DMS79 (cell line): ENCODE results near the gene CHST4.
"Not testable (repeated sequence)": the region's sequence is repeated elsewhere in the genome, so short reads cannot be mapped to it uniquely, and the experiment has no call there.

Experiments
- DNase-seq: peaks from one replicate; lab custom pipeline; 2025; lab: John Stamatoyannopoulos, UW

The CHST4 gene

GRCh38 chr16:71570144-71570543 lies 43.9 kb downstream of the CHST4 start:
- DNase-seq: no peak

- DNase-seq: no peak
Observed at GRCh38 chr16:71572497-71573116, 46.4 kb downstream of the CHST4 start.

- DNase-seq: no peak
Observed at GRCh38 chr16:71573387-71574094, 47.3 kb downstream of the CHST4 start.

GRCh38 chr16:71574702-71575101 lies 48.5 kb downstream of the CHST4 start:
- DNase-seq: no peak

- no peak for DNase-seq
Observed at GRCh38 chr16:71576971-71577370, 50.7 kb downstream of the CHST4 start, which contains the start of gene TAT. TSS of gene TAT (minus strand) at chr16:71577092. CDS start at chr16:71576415, 677 bp downstream.

GRCh38 chr16:71582553-71582848 lies 56.3 kb downstream of the CHST4 start:
- not testable (repeated sequence) for DNase-seq

GRCh38 chr16:71584543-71585317 lies 58.5 kb downstream of the CHST4 start:
- no peak for DNase-seq

- no peak for DNase-seq
Observed at GRCh38 chr16:71585318-71585703, 59.1 kb downstream of the CHST4 start.
